DMS79 treated with DMSO at 0.1 percent for 48 hours (cell line): Measurements from ENCODE around the gene NELFCD.
A peak's percentile ranks its signal among the peaks of the same experiment; 100 is the strongest.
"Not testable (repeated sequence)": the region's sequence is repeated elsewhere in the genome, so short reads cannot be mapped to it uniquely, and the experiment has no call there.

ENCODE experiments used
- DNase-seq: peaks from one replicate; lab custom pipeline; 2025; lab: John Stamatoyannopoulos, UW

NELFCD gene

DNA sequence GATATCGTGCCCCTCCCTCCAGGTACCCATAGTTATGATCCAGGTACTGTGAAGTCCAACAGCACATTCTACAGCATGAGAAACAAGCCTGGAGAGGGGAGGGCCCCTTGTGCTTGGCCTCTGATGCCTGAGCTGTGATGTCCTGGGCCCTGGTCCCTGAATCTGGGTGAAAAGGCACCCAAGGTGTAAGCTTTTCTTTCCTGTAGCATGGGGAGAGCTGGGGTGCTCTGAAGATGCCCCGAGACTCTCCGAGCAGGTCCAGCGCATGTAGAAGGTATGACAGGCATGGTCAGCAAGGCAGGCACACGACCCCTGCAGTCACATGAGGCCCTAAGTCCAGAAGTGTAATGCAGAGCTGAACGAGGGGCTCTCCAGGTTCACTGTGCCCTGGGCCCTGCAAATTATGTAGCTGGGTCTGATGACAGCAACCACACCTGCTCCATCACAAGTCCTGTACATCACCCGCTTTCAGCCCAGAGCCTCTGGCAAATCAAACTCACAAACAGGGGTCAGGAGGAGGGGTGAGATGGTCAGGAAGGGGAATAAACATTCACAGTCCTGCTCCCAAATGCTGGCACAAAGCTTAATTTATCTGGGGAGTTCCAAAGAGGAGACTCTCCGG, 27.8 kb downstream of the NELFCD start:
- DNase-seq, result no peak

DNA sequence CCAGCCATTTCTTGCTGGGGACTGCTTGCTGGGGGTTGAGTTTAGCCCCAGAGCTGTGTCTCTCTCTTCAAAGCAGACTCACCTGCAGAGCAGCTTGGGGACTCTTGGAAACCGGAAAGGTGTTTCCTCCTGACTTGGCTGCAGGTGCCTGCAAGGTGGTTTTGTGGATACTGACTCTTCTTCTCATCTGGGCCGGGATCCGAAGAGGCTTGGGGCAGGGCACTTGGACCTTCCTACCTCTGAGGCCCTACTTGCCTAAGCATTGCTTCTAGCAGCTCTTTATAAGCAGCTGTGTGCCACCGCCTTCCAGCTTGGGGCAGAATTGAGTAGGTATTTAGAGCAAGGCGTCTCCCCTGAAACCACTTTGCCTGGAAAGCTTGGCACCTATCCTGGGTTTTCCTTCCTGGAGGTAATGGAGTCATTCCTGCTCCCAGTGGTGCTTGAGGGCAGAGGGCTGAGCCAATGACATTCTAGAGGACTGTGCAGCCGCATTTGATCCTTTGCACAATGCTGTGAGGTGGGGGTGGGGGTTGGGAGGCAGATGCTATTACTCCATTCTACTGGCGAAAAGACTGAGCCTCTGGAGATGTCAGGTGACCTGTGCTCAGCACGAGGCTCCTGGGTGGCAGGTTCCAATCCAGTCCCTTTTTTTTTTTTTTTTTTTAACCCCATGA, 29.4 kb downstream of the NELFCD start:
- peak; percentile 11 for DNase-seq

DNA sequence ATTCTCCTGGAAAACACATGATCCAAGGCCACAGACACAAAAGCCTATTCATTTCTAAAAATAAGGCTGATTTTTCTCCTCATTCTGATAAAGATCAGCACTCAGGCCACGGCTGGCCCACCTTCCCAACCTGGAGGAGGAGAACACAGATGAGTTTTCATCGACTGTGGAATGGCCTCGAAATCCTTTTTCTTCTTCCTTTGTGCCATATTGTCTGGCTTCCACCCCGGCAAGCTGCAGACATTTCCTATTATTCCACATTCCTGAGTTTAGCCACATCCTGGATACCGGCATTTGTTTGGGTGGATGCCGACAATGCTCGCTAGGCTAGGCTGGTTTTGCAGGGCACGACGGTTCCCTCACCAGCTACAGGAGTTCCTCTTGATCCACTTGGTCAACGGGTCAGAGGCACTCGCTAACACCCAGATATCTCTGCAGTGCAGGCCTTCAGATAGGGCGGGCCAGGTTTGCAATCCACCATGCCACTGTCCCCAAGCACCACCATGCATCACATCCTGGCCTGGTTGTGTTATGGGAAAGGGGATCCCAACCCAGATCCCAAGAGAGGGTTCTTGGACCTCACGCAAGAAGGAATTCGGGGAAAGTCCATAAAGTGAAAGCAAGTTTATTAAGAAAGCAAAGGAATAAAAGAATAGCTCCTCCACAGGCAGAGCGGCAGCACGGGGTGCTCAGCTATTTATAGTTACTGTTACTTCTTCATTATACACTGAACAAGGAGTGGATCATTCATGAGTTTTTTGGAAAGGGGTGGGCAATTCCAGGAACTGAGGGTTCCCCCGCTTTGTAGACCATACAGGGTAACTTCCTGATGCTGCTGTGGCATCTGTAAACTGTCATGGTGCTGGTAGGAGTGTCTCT, 30.2 kb downstream of the NELFCD start:
- DNase-seq, result no peak

DNA sequence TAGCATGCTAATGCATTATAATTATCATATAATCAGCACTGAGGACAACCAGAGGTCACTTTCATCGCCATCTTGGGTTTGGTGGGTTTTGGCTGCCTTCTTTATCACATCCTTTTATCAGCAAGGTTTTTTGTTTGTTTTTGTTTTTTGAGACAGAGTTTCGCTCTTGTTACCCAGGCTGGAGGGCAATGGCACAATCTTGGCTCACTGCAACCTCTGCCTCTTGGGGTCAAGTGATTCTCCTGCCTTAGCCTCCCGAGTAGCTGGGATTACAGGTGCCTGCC, 30.8 kb downstream of the NELFCD start:
- not testable (repeated sequence) for DNase-seq

DNA sequence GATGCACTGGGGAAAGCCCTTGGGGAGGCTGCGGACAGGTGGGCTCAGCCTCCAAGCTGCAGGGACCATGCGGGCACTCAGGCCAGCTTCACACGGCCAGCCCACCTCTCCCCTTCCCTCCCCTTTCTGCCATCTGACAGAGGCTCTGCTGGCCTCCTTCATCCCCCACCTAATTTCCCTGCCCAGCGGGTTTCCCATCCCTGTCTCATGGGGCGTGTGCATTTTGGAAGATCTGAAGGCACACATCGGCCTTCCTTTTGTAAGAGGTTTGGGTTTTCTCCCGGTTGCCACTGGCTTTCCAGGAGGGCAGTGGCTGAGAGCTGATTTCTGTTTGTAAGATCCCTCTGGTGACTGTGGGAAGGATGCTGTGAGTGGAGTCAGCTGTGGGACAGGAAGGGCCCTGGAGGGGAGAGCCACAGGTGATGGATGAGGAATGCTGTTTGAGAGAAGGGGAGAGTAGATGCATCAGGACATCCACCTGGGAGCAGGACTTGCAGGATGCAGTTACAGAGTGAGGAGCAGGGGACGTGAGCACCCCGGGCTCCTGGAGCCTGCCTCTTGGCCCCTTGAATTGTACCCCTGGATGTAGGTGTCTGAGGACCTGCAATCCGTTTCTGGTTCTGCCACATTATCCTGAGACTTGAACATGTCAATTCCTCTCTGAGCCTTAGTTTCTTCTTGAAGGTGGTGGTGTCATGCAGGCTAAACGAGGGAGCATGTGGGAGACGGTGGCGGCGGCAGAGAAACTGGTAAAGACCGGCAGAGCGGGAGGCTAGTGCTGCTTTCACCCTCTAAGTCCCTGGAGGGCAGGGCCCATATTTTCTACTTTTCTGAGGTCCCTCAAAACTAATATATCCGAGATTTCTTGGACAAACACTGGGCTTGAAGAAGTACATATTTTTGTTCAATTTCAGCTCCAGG, 32.2 kb downstream of the NELFCD start:
- no peak for DNase-seq

DNA sequence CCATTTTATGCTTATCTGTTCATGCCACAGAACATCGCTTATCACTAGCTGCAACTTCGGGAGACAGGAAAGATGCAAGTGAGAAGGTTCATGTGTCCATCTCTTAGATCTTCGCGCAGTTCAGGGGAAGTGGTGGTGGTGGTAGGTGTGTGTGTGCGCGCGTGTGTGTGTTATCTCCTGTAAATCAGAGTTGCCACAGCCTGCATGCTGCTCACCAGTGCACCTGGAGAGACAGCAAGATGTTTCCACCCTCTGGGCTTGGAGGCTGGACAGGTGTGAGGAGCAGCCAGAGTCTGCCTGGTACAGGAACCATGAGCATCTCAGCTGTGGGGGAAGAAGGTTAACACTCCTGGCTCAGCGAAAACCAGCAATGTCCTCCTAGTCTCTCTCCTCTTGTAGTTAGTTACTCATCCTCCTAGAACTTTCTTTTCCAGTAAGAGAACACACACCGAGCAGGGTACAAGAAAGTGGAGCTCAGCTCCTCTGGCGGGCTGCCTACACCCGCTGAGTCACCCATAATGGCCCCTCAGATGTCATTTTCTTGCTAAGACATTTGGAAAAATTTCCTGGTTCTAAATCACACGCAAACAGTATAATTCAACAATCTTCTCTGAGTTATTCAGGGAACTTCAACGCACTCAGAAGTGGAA, 33.0 kb downstream of the NELFCD start:
- DNase-seq, result no peak

DNA sequence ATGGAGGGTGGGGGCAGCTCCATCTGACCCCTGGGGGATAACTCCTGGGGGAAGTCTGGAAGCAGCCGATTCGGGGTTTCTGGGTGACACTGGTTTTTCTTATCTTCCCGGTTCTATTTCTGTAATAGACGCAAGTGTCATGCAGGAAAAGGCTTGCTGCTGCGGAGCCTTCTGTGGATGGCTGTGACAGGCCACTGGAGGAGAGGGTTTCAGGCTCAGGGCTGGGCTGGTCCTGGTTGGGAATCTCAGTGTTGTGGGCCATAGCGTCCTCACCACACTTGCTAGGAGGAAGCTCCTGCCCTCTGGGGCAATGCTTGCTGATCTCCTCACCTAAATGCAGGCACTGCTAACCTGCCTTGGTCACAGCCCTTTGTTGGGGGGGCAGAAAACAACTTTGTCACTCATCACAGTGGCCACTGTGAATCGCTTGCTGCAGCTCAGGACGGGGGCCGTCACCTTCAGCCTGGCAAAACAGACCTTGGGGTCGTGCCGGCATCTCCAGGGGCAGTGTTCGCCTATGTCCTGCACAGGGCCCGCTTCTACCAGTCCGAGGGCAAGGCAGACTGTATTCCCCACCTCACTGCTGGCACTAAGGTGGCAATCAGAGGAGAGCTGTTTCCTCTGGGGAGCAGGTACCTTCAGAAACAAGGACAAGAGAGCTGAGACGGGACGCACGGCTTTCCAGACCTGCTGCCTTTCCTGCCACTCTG, 33.8 kb downstream of the NELFCD start:
- DNase-seq, result no peak

DNA sequence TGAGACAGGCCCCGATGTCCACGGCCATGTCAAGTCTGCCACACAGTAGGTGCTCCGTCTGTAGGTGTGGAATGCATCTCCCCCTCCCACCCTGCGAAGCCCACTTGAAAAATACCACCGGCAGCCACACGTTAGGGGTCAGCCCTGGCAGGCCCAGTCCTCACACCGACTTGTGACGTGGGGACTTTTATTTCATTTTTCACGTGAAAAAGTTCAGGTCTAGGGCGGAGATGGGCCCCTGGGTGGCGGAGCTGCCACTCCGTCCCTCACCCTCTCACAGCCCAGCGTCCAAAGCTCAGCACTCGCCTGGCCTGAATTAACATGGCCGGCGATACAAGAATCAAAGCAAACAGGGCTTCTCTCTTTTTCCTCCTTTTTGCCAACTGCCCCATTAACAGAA, 34.4 kb downstream of the NELFCD start:
- no peak for DNase-seq

DNA sequence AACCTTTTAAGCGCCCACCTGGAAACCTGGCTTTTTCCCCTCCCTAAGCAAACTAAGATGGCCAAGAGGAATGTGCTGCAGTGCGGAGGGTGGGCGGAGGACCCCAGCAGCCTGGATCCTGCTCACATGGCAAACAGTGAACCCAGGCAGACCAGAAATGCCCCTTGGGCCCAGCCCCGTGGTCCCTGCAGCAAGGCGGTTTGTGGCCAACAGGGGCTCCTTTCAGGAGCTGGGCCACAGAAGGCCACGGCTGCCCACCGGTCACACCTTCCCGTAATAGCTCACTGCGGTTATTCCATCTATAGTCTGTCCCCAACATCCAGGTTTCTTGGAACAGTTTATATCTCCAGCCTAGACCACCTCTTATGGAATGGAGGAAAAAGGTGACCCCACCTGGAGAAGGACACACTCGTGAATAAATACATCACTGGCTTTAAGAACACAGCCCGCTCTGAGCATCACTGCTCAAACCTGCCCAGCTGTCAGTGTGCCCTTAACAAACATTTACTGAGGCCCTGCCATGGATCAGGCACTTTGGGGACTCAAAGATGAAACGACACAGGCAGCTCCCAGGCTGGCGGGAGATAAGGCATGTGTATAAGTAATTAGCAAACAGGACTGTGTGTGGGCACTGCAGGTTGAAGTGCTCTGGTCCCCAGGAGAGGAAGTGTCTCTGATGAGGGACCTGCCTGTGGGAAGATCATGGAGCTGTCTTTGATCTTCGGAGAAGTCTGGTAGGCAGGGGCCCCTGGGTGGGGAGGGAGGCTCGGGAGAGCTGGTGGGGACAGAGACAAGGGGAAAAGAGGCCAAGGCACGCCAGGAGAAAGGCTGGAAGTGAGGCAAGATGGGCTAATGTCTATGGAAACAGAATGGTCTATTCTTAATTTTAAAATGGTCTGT, 35.0 kb downstream of the NELFCD start:
- DNase-seq, result no peak

DNA sequence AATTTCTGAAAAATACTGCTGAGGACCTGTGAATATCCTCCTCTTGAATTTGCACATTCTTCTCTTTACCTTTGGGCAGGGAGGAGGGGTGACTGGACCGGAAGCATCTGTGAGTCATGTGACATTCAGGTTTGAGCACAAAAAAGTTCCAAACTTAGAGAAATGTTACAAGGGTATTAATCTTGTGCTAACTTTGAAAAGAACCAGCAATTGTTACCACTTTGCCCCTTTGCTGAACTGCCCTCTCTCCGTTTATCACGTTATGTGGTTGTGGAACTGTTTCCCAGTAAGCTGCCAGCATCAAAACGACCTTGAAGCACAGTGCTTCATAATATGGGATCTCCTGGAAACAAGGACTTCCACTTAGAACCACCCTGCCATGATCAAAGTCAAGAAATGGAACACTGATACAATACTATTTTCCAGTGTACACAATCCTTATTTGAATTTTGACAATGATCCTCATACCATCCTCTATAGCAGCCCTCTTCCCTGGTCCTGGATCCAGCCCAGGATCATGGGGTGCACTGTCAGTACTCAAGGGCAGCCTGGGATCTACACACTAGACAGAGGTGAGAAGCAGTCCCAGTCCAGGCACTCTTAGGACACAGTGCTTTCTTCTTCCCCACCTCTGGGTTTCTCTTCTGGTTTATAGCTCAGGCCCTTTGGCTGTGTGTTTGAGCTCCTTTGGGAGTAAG, 35.9 kb downstream of the NELFCD start:
- DNase-seq, result no peak

DNA sequence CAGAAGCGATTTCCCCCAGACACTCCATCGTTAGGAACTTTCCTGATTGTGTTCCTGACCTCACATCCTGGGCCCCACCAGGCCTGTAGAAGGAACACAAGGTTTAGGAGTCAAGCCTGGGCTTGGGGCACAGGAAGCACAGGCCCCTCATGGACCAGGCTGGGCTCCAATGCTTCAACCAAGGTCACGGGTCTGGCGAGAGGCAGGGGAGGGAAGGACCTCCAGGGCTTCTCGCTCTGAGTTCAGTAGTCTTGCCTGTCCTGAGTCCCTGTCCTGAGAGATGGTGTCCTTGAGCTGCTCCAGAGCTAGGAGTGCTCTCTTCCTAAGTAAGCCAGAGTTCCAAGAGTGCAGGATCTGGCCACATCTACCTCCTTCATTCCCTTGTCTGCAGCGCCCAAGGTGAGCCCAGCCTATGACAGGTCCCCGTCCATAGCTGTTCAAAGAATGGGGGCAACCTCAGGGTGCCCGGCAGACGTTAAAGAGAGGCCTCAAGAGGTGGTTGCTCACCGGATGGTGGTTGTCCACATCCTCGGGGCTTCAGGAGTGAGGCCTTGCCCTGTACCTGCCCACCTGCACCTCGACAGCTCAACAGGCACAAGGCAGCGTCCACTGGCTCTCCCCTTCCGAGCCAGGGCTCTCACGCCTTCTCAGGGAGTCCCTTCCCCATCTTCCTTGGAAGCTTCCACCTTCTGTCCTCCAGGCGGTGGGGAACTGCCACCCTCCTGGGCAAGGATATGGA, 36.6 kb downstream of the NELFCD start:
- DNase-seq, result no peak

DNA sequence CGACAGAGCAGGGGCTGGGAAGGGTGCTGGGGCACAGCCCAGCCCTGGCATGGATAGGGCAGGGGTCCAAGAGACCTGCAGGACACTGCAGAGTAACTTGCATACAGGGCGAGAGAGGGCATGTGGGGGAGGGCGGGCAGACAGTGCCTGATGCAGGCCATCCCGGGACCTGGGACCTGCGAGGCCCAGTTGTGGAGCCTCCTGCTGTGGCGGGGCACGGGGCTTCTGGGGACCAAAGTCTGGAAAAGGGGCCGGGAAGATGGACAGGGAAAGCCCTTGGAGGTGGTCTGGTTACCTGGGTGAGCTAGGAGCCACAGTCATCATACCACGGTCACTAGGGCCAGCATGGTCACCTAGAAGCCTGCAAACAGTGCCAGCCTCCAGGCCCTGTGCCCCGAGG, 37.8 kb downstream of the NELFCD start:
- DNase-seq, result no peak

DNA sequence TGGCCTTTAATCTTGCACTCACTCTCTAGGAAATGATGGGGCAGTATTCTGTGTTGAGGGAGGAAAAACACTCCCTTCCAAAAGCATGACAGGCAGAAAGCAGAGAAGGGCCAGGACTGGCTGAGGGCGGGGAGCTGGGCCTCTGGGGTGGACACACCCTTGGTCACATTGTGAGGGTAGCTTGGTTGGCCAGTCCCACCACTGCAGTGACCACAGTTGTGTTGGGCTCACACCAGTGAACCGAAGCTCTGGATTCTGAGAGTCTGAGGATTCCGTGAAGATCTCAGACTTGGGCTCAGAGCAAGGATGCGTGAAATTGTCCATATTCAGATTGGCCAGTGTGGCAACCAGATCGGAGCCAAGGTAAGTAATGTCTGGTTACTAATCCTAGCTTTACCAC, 38.2 kb downstream of the NELFCD start, which contains the start of gene TUBB1:
Gene TUBB1 (plus strand): TSS at position 213 of the 400 bp plus-strand sequence. CDS start 94 bp downstream, at position 307.
- no peak for DNase-seq

DNA sequence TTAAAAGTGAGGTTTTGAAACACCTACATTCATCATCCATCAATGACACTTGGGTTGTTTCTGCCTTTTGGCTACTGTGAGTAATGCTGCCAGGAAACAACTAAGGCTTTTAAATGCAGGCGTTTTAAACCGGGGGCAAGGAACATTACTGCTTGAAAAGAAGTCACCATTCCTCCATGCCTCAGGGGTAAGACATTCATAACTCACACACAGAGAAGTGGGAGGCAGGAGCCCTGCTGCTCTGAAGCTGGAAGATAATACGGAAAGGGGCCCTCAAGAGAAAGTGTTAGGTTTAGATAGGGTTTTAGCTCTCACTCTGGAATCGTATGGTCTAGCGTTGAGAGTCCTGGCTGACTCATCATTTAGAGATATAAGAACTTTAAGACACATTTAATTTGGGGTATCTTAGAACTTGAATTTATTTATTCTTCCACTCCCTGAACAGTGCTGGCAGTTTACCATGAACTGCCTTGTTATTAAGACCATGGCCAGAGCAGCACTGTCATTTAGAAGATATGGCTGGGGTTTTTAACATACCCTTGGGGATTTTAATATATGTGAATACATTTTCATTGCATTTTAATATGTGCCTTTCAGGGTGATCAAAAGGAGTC, 40.0 kb downstream of the NELFCD start:
- no peak for DNase-seq

DNA sequence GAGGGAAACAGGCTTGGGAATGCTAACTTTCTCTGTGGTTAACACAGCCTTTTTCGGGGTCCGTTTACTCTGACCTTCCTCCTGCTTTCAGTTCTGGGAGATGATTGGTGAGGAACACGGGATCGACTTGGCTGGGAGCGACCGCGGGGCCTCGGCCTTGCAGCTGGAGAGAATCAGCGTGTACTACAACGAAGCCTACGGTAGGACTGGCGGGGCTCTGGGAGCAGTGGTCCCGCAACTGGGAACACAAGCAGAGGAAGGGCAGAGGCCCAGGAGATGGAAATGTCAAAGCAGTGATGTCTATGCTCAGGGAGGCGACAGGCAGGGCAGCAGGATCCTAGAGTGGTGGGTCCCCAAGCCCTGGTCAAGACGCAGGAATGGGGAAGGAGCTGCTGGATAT, 41.7 kb downstream of the NELFCD start:
- DNase-seq, result no peak

DNA sequence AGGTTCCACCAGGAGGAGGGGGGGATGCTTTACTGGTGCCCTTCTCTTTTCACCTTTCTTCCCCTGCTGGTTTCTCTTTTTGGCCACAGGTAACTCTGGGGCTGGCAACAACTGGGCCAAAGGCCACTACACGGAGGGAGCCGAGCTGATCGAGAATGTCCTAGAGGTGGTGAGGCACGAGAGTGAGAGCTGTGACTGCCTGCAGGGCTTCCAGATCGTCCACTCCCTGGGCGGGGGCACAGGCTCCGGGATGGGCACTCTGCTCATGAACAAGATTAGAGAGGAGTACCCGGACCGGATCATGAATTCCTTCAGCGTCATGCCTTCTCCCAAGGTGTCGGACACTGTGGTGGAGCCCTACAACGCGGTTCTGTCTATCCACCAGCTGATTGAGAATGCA, 42.6 kb downstream of the NELFCD start:
- DNase-seq, result no peak

DNA sequence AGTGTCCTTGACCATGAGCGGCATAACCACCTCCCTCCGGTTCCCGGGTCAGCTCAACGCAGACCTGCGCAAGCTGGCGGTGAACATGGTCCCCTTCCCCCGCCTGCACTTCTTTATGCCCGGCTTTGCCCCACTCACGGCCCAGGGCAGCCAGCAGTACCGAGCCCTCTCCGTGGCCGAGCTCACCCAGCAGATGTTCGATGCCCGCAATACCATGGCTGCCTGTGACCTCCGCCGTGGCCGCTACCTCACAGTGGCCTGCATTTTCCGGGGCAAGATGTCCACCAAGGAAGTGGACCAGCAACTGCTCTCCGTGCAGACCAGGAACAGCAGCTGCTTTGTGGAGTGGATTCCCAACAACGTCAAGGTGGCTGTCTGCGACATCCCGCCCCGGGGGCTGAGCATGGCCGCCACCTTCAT, 43.1 kb downstream of the NELFCD start:
- no peak for DNase-seq

DNA sequence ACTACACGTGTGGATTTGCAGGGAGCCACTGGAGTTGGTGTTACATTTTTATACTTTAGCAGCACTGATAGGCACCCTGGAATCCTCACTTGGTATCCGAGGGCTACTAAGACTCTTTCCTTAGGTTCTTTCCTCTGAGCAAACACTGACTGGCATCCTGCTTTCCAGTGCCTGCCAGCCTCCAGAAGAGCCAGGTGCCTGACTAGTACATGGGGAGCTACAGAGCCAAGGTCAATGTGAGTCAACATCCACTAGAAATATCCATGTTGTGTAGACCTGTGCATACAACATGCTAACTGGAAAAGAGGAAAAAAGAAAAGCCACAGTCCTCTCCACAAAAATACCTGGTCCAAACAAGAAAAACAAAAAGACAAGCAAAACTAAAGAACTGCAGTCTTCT, 44.0 kb downstream of the NELFCD start:
- no peak for DNase-seq
